Bronchial epithelial cell (primary cell): Measurements from ENCODE around the gene SLX9. TPM values are rescaled to one million over a fixed set of nuclear protein-coding genes. Genes with fewer than 3 reads are reported as not detected.

Experiments
- DNase-seq: peaks from one replicate; pipeline ENCODE4 v3.0.0-alpha.2; 2010; ENCODE audit warnings: low read depth
- FAIRE-seq: peaks from 2 replicates; lab custom pipeline; 2011; peaks lifted over from hg19 to GRCh38; lab: Jason Lieb, UNC
- H3K27me3 ChIP-seq: 2 replicates; pipeline ENCODE4 v1.5.1; 2011; ENCODE audit warnings: low read length; ENCODE audit not compliant: control insufficient read depth, insufficient read depth
- H3K36me3 ChIP-seq: 2 replicates; pipeline ENCODE4 v1.5.1; 2011; ENCODE audit warnings: low read length; ENCODE audit not compliant: control insufficient read depth, insufficient read depth
- H3K4me3 ChIP-seq: 2 replicates; pipeline ENCODE4 v1.5.1; 2011; ENCODE audit warnings: mild to moderate bottlenecking, low read depth, low read length, control low read depth
- total RNA-seq: library from RNA; depleted of rRNA; stranded (reverse); fragments of >200 nt; gene quantifications from 2 replicates; pipeline ENCODE4 v1.2.1, GENCODE V29; 2014
- TF ChIP-seq, protein P1 (sequence below): IDR thresholded peaks from 2 replicates; pipeline ENCODE4 v1.5.1; 2011; ENCODE audit warnings: mild to moderate bottlenecking, moderate library complexity, low read length, control low read depth, inconsistent platforms; ENCODE audit not compliant: insufficient read depth, severe bottlenecking

The SLX9 gene
- total RNA-seq, 1 donor from 2014 or later = 34.0 TPM

DNA sequence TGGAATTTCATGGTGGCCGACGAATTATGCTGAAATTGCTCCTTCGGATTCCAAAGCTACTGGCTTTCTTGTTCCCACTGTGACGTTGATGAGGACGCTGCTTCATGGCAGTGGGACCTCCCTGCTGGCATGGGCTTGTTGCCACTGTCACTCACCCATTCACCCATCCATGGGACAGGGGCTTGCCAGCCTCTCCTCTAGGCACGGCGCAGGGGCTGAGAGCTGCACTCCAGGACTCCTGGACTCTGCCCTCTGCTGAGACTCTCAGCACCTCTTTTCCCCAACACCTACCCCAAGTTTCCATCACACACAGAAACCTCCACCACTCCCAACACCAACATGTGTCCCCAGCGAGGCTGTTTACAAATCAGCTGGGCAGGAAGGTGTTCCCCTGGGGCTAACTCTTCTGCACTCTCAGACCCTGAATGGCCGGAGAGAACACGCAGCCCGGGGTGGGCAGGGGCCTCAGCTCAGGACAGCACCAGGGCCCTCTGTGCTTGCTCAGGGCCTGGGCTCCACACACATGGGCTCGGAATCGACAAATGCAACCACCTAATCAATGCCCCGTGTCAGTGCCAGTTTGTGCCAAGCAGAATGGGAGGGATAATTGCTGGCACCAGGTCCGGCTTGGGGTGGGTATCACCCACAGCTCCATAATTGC lies 22.3 kb upstream of the SLX9 start:
- TF ChIP-seq, protein P1, sequence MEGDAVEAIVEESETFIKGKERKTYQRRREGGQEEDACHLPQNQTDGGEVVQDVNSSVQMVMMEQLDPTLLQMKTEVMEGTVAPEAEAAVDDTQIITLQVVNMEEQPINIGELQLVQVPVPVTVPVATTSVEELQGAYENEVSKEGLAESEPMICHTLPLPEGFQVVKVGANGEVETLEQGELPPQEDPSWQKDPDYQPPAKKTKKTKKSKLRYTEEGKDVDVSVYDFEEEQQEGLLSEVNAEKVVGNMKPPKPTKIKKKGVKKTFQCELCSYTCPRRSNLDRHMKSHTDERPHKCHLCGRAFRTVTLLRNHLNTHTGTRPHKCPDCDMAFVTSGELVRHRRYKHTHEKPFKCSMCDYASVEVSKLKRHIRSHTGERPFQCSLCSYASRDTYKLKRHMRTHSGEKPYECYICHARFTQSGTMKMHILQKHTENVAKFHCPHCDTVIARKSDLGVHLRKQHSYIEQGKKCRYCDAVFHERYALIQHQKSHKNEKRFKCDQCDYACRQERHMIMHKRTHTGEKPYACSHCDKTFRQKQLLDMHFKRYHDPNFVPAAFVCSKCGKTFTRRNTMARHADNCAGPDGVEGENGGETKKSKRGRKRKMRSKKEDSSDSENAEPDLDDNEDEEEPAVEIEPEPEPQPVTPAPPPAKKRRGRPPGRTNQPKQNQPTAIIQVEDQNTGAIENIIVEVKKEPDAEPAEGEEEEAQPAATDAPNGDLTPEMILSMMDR = no peak
- Histone ChIP-seq H3K36me3 (no peaks in the 10 kb centered on the region), H3K27me3 (no peaks in the 10 kb centered on the region), H3K4me3 (no peak overlapping the region)
- FAIRE-seq = no peak
- no peak for DNase-seq

DNA sequence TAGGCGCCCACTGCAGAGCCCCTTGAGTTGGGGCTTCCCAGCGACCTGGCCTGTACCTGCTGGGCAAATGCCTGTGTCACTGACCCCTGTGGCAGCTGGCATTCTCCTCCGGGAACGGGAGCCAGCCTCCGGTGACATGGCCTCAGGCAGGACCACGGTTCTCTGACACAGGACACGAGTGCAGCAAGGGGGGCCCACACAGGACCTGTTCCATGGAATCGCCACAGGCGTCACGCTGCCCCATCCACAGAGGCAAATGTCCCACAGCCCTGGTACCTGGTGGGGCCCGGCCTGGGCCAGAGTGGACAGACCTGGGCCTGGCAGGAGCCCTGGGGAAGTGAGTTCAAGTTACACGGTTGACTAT lies 21.7 kb upstream of the SLX9 start:
- FAIRE-seq (no peak), DNase-seq (no peak)
- no peaks in the 10 kb centered on the region for H3K36me3 ChIP-seq
- no peak overlapping the region for H3K4me3 ChIP-seq
- H3K27me3 ChIP-seq = no peaks in the 10 kb centered on the region
- TF ChIP-seq, protein P1 = no peak

DNA sequence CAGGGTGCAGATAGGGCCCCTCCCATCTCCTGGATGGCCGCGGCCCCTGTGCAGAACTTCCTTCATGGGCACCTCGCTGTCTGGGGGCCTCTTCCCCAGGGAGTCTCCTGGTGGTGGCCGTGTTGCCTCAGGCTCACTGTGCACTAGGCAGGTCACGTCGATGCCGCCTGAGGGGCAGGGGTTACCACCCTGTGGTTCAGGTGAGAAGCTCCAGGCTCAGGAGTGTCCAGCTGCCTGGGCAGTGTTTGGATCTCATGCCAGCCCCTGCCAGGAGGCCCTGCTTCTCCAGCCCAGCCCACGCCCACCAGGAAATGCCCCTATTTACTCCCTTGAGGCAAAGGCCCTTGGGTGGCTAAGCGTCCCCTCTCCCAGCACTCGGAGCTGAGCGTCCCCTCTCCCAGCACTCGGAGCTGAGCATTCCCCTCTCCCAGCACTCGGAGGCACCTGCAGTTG lies 21.2 kb upstream of the SLX9 start:
- Histone ChIP-seq H3K27me3 (no peaks in the 10 kb centered on the region), H3K4me3 (no peak overlapping the region), H3K36me3 (no peaks in the 10 kb centered on the region)
- no peak for DNase-seq
- TF ChIP-seq, protein P1 = no peak
- no peak for FAIRE-seq

DNA sequence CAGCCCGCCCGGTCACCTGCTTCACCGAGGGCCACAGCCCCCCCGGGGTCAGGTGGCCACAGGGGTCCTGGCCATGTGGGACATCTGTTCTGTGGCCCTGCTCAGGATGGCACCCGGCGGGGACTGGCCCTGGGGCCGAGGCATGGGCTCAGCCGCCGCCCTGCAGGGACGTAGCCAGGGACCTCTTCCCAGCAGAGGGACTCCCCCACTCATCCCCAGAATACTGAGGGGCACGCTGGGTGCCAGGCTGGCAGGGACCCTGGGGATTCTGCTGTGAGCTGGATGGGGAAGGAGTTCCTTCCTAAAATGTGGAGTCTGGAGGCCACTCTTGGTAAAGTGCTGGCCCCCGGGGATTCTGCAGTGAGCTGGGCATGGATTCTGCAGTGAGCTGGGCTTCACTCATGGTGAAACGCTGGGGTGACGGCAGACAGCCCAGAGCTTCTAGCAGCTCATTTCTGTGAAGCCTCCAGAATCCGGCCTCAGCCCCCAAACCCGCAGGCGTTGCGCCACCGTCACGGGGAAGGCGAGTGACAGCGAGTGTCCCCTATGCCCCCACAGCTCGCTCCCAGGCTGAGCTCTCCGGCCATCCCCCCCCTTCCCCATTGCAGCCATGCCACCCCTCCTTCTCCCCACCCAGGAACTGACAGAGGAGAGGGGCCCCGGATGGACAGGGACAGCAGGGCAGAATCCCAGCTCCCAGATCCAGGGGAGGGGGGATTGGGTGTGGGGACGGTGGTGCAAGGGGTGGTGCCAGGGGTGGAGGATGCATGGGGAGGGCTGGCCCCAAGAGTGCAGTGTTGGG lies 20.5 kb upstream of the SLX9 start:
- Histone ChIP-seq H3K36me3 (no peaks in the 10 kb centered on the region), H3K4me3 (no peak overlapping the region), H3K27me3 (no peaks in the 10 kb centered on the region)
- DNase-seq (no peak), FAIRE-seq (no peak)
- TF ChIP-seq, protein P1 = no peak

DNA sequence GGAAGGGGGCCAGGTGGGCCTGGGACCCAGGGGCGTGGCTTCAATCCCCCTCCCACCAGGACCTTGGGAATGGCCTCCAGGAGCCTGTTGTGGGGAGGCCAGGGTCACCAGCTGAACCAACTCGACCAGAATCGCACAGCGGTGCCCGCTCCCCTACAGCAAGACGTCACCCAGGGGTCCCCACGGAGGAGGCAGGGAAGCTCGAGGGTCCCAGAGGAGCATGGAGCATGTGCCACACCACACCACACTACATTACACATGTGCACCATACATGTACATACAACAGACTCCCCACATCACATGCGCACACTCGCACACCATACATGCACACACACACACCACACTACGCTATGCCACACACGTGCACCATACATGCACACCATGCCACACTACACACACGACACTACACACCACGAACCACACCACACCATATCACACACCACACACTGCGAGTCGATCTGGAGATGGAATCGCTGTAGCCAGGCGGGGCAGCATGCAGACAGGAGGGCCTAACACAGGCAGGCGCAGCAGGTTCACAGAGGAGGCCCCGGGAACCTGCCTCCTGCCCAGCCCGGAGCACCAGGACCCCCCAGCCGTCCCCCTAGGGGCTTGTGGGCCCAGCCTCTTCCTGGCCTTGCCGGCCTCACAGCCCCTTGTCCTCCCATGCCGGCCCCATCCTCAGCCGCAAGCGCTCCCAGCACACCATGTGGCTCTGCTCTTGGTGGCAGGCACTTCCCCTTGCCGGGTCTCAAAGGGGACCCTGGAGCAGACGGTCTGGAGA lies 19.7 kb upstream of the SLX9 start:
- no peak overlapping the region for H3K4me3 ChIP-seq

More for the DNA sequence above, 19.7 kb upstream of the SLX9 start:
- DNase-seq (no peak), FAIRE-seq (no peak)
- Histone ChIP-seq H3K27me3 (no peaks in the 10 kb centered on the region), H3K36me3 (no peaks in the 10 kb centered on the region)
- TF ChIP-seq, protein P1 = no peak
